Kidney capillary endothelial cell (primary cell): ENCODE measurements around the gene PER2.
"Not testable (repeated sequence)": the region's sequence is repeated elsewhere in the genome, so short reads cannot be mapped to it uniquely, and the experiment has no call there.

Source experiments
- DNase-seq: peaks from one replicate; pipeline ENCODE4 v3.0.0-alpha.2; 2018; ENCODE audit warnings: low spot score

PER2 gene

DNA sequence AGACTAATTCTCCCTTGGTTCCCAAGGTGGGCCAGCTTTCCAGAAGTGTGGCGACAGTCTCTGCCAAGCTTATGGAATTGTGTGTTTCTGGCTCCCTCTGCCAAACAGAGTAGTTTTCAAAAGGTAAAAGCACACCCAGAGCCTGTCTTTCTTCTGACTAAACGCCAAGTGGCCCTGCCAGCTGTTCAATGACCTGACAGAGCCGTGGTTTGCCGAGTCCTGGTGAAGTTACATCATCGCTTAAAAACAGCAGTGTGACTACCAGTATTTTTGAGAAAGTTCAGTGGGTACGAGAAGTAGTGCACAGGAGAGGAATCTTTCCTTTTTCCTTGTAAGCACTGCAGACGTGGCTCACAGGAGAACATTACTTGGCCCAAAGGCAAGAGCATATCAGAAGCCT, 1.9 kb downstream of the PER2 start:
- no peak for DNase-seq

DNA sequence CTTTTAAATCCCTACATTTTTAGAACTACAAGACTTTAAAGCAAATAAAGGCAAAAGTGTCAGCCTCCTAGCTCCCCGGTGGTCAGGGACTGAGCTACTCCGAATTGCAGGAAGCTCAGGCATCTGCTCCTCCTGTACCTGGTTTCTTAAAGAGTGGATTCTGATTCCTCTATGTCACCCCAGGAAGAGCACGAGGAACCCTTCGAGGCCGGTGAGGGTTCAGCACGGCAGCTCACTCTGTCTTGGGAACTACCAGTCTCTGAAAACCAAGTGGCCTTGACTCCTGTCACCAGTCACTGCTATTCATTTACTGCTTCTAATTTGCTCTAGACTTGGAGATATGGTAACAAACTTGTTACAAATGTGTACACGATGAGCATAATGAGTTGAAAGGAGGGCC, 2.3 kb downstream of the PER2 start:
- DNase-seq = no peak

DNA sequence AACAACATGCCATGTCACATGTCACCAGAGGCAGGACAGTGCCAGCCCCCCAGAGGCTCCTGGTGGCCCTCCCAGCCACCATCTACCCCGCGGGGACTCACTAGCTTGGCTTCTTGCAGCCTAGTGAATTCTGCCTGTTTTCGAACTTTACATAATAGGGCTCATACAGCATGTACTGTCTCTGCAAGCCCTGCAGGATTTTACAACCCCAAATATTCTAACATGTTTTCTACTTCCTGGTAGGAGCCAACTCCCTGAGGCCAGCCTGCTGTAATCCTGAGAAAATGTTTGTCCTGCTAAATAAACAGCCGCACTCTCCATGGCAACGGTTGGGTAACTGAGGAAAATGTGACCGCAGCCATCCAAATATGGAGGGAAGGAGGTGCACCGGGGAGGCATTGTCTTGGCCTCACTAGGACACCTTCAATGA, 2.7 kb downstream of the PER2 start:
- no peak for DNase-seq

DNA sequence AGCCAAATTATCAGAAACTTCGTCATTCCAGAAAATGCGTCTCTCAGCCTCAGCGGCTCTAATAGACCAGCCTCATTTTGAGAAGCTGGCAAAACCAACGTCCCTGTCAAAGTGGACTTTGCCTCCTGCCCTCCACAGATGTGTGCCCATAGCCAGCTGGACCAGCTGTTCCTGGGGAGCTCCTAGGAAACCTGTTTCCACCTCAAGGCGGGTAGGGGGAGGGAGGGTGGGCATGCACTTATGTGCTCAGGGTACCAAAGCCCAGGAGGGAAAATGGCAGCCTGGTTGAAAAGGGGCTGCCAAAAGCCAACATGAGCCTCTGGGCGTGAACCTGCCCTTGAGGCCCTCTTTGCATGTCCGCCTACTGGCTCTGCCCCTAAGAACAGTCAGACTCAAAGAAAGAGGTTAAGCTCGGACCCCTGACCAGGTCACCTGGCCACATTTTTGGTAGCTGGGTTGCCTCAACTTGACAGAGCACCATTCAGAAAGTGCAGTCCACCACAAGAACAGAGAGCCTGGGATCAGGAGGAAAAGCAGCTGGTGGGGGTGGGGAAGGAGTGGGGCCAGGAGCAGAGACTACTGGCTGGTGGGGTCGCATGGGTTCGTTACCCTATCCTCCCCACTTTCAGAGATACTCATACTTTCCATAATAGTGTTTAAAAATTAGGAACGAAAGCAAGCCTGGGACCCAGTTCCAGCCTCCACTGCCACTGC, 3.5 kb downstream of the PER2 start:
- DNase-seq = no peak

DNA sequence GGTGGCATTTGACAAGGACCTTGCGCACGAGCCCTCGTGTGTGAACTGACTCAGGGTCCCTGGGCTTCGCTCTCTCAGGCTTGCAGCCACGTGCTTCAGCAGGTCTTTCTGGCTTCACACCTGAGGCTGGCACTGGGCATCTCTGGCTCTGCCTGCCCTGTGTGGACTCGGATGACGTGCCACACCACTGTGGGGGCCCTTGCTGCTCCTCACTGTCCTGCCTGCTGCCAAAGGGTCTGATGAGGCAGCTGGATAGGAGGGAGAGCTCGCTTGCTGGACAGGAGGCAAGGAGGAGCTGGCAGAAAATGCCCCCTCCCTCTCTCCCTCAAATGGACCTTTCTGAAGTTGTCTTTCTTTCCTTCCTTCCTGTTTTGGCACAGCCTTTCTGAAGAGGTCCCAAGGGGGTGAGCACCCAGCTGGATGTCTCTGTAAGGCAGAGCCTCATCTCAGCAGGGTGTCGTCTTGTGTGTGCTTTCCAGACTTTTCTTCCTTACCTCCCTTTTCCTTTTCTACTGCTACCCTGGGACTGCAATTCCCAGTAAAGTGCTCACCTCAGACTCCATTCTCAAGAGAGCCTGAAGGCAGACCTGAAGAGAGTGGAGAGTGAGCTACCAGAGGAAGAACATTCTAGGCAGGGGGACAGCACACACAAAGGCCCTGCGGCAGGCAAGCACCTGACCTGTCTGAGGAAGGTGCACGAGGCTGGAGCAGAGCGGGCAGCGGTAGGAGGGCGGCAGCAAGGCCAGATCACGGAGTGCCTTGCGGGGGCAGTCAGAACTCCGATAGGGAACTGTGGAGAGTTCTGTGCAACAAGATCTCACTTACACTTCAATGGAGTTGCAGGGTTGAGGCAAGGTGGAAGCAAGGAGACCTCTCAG, 5.3 kb downstream of the PER2 start:
- no peak for DNase-seq

DNA sequence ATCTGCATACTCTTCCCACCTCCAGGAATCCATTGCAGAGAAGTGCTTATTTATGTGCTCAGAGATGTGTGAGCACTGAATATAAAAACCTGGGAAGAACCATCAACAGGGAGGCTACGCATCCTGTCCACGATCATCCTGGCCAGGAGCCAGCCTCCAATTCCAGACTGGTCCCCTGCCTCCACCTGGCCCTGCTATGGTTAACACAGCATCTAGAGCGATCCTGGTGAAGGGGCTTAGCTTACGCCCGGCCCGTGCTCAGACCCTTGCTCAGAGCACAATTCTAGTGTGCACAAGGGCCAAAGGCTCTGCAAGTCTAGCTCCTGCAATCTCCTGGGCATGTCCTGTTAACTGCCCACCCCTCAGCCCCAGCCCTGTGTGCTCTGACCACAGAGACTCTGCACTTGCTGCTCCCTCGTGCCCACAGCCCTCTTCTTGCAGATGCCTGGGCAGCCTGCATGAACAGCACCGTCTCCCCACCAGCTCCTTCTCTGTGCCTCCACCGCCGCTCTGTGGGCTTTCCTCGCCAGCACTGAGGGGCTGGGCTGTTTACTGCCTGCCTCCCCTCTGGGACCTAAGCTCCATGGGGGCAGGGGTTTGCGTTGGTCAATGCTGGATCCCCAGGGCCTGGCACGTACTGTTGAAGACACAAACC, 6.5 kb downstream of the PER2 start:
- no peak for DNase-seq

DNA sequence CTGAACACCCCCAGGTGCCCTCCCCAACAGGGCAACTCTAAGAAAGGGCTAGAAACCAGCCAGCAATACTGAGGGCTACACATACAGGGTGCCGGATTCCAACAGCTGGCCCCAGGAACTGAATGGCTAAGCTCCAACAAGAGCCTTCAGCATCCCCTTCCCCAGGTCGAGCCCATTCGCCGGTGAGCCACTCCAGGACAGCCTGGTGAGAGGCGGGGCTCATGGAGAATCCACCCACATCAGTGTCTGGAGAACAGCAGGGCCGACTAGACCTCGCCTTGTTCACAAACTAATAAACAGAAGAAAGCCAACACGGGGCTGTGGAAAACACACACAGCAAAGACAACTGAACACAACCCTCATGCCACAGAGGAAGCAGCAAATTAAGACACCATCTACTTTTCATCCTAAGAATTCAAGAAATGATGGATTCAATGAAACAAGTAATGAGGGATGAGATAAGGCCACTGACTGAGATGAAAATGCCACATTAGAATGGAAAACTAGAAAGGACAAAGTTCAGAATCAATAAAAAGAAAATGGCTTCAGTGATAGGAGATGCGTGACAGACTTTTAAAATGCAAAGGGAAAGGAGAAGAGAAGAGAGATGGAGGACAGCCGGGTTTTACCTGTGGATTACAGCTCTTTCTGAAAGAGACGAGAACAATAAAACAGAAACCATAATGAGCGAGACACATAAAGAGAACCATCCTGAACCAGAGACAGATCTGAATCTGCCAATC, 8.2 kb downstream of the PER2 start:
- DNase-seq = no peak

DNA sequence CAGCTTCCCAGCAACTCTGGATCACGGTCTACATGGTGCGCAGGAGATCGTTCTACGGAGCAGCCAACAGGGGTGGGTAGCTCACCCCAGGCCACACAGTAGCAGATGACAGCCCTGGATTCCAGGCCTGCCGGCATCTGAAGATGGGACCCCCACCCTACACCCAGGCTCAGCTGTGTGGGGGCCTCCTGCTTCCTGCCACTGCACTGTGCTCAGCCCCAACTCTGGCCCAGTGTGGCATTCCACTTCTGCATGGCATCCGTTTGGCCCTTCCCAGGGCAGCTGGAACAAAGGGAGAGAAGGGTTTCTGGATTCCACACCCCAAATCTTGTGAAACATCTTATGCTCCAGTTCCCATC, 9.1 kb downstream of the PER2 start:
- no peak for DNase-seq

DNA sequence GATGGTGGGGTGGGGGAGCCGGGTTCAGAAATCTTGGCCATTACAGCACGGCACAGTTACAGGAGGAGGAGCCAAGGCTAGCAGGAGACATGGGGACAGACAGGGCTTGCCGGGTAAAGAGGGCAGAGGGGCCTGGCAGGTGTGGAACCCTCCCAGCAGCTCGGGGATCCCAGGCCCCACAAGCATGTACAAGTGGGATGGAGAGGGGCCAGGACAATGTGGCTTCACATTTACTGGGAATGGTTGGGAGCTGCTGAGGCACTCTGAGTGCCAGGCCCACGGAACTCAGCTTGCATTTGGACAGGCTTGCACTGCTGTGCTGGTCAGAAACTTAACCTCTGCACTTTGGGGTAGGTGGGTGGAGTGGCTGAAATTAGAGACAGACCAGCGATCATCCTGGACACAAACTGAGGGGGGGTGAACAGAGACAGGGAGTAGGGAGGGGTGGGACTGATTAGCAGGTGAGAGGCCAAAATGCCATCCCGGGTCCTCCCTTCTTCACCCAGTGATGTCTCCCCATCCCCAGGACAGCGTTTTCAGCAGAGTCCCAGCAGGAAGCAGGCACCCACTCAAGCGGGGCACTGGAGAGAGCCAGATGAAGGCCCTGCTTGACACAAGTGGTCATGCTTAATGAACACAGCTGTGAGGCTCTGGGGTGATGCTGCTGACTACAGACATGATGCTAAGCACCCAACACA, 9.6 kb downstream of the PER2 start:
- DNase-seq = no peak

DNA sequence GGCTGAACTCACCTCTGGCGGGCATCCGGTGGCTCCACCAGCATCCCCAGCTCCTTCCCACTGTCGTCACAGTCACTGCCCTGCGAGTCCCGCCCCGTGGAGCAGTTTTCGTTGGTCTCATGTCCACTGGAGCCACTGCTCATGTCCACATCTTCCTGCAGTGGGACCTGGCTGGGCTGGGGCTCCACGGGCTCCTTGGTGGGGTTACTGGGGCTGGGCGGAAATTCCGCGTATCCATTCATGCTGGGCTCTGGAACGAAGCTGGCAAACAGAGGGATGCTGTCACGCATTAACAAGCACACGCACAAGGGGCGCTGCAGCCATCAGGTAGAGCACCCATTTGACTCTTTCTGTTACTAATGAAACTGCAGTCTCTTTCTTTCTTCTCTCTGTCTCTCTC, 10.7 kb downstream of the PER2 start:
- DNase-seq = no peak

DNA sequence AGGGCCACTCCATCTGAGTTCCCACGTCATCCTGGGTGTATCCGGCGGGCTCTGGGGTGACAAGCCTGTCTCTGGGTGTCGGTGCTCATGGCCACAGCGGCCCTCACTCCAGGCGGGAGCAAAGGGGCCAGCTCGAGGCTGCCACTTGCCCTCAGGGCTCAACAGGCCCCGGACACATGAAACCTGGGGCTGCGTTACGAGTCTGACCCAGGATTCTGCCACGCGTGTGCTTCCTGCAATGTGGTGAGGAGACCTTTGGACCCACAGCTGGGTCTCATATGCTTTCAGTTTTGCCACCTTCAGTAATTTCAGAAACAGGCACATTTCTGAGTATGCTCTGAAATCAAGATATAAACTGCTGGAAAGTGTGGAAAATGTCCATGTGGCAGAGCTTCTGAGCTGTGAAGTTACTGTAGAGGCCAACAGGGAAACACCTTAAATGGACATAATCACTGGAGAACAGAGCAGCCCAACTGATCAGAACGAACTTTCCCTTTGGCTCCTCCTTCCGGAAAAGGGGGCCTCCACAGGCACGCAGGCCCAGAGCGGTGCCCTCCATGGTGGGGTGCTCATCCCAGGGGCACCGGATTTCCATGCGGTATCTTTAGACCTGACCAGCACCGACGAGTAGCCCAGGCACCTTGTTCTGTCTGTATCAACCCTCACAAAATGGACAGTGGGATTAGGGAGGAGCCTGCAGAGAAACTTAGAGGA, 14.1 kb downstream of the PER2 start:
- no peak for DNase-seq

DNA sequence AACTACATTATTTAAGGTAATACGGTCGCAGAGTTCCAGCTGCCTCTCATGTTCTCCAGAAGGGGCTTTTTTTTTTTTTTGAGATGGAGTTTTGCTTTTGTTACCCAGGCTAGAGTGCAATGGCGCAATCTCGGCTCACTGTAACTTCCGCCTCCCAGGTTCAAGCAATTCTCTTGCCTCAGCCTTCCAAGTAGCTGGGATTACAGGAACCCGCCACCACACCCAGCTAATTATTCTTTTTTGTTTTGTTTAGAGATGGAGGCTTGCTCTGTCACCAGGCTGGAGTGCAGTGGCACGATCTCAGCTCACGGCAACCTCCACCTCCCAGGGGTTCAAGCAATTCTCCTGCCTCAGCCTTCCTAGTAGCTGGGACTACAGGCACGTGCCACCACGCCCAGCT, 15.0 kb downstream of the PER2 start:
- DNase-seq = not testable (repeated sequence)

DNA sequence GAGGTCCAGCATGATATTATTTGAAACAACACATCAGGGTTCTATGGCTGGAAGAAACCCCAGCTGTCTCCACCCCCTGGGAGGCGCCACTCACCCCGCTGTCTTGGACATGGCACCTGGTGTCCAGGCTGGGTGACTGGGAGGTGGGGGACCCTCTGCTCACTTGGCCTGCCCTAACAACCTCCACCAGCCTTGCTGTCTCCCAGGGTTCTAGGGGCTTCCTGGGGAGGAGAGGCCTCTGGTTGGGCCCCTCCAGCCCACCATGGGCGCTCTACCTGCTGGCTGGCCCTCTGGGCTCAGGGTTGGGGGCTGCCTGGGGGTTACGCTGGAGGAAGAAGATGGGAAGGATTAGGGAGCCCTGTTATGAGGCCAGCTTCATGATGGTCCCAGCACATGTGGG, 16.3 kb downstream of the PER2 start:
- no peak for DNase-seq

DNA sequence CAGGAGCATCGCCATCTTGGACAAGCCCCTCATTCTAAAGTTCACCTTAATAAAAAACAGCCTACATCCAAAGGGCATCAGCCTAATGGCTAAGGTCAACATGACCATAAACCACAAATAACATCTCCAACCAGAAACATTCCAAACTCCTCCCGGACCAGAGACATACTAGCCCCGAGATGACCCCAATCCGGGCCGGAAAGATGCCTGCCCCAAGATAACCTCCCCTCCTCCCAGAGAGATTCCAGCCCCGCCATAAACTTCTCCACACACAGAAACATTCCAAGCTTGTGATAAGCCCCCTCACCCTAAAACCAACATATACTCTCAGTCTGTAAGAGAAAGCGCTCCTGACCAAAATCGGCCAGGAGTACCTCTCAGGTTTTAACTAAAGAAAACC, 16.7 kb downstream of the PER2 start:
- not testable (repeated sequence) for DNase-seq

DNA sequence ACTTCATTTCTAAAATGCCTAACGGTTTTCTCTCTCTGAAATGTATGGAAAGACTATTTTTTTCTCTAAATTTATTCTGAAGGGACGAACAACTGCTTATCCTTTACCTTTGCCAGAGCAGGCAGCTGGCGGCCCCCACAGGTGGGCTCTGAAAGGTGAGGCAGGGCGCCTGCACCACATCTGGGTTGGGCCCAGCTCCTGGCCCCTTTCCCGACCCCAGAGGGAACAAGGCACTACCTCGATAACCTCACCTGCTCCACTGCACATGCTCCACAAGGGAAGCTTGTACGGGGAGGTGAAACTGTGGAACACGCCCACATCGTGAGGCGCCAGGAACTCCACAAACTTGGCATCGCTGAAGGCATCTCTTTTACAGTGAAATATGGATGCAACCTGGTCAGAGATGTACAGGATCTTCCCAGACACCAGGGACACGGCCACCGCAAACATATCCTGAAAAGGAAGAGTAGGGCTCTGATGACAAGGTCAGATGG, 17.3 kb downstream of the PER2 start:
- no peak for DNase-seq

DNA sequence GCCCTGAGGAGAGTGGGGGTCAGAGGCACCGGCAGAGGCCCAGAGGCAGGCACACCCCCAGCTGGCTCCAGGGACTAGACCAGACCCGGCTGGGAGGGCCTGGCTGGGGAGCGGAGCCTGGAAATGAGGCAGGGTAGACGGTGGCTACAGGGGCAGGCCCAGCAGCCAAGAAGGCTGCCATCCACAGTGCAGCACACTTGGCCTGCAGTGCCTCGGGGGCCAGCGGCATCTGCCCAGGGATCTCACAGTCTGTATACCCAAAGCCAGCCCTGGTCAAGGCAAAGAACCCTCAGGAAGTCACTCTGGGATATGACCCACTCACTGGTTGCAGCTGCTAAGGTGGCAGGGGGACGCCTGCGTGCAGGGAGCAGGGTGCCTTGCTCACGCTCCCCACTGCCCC, 17.8 kb downstream of the PER2 start:
- DNase-seq = no peak

DNA sequence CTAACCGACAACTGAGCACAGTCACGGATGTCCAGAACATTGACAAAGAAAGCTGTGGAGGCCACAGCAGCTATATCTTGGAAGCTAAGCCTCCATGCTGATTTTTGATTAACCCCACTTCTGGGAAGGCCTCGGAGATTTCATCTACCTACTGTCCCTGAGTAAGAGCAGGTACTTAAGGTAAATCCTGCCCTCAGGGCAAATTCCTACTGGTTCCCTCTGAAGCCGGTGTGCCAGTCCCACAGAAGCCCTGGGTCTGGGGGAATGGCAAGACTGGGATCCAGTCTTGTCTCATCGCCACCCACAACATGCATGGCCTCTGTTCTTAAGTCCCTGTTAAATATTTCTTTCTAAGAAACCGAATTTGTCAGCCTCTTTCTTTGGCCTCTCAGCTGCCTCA, 18.7 kb downstream of the PER2 start:
- no peak for DNase-seq

DNA sequence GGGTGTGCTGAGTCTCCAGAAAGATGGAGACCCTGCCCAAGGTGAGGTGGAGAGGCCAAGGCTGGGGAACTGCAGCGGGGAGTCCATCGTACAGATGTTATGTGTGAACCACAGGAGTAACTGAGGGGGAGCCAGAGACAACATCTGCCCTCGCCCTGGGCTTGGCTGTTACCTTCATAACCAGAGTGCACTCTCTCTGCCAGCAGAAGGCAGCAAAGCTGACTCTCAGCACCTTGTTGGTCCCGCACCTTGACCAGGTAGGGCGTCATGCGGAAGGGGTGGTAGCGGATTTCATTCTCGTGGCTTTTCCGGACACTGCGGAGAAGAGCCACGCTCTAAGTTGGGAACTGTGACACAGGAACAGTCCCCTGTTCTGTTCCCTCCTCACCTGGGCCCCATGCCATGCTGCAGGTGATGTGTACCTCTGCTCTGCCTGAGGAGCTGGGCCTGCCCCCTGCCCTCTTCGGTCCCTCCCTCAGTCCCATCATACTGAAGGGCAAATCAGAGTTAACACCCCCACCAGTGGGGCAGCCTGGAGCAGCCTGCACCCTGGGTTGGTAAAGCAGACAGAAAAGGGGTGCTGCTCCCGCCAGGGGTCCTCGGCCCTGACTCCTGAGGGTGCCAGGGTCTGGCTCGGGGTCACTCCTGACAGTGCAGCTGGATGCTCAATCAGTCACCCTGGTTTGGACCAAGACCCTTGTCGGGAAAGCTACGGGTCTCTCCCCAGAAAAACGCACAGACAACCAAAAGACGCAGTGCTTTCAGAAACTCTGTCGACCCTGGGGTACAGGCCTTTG, 20.3 kb downstream of the PER2 start:
- no peak for DNase-seq

DNA sequence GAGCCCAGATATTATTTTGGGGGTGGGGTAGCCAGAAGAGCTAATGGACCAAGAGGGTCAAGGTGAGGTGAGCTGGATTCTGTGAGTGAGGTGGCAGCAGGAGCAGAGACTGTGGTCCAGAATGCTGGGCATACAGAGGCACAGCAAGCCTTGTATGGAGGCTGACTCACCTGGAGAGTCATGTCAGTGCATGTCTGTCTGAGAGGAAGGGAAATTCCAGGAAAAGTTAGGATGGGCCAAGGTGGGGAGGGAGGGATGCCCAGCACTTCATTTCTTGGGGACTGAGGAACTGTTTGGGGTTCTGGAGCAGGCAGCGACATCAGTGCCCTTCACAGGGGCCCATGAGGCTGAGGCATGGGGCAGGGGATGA, 21.1 kb downstream of the PER2 start:
- DNase-seq = no peak

DNA sequence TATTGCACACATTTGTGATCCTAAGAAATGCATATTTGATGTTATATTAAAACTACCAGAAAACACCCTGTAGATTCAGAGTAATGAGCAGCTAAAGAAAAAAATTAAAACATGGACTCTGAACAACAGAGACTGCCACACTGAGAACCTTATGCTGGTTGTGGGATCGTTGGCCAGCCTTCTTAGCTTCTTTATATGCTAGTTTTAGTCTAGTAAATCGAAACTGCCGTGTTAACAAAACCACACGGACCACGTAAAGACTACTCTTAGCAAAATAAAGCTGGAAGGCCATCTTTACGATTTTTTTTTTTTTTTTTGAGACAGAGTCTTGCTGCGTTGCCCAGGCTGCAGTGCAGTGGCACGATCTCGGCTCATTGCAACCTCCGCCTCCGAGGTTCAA, 22.8 kb downstream of the PER2 start:
- DNase-seq = no peak
